ENCODE data around the gene AKAP13.

Gene AKAP13

DNA sequence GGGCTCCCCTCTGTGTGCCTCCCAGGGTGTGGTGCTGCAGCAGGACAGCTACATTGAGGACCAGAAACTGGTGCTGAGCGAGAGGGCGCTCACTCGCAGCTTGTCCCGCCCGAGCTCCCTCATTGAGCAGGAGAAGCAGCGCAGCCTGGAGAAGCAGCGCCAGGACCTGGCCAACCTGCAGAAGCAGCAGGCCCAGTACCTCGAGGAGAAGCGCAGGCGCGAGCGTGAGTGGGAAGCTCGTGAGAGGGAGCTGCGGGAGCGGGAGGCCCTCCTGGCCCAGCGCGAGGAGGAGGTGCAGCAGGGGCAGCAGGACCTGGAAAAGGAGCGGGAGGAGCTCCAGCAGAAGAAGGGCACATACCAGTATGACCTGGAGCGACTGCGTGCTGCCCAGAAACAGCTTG is 360.6 kb downstream of the AKAP13 start:
- Histone ChIP-seq H4K91ac (ENCODE audit: low read depth, low read length, poor library complexity) (no peak overlapping the region), H2BK120ac (ENCODE audit: low read depth, low read length) (no peak overlapping the region), H3K4me3 (ENCODE audit: low read length in 2 of 2) (no peak overlapping the region), H2BK15ac (ENCODE audit: low read length) (no peak overlapping the region), H3K27me3 (ENCODE audit: control insufficient read depth in 3 of 3, insufficient read depth in 3 of 3, low read depth in 1 of 3, low read length in 3 of 3) (no peaks in the 10 kb centered on the region), H3K14ac (ENCODE audit: low read length) (no peak overlapping the region), H2AFZ (ENCODE audit: low read length) (no peak overlapping the region), H2BK5ac (ENCODE audit: low read length) (no peak overlapping the region), H3K23ac (ENCODE audit: low read depth, low read length, poor library complexity) (peak overlapping the region; percentile 70), H3K4me2 (ENCODE audit: insufficient read depth, low read length, poor library complexity, severe bottlenecking) (no peak overlapping the region), H3K79me1 (ENCODE audit: low read depth, low read length) (no peaks in the 10 kb centered on the region), H3K4me1 (ENCODE audit: control insufficient read depth in 2 of 2, insufficient read depth in 1 of 2, low read depth in 1 of 2, low read length in 2 of 2) (peaks cover 9 to 13% of the 10 kb centered on the region in 2 donors), H4K8ac (ENCODE audit: low read depth, low read length) (no peak overlapping the region), H3K18ac (ENCODE audit: low read length) (peak overlapping the region; percentile 59), H3K9ac (ENCODE audit: low read depth, low read length, poor library complexity) (no peak overlapping the region), H3K27ac (replicated peaks; ENCODE audit: low read length) (peak overlapping the region; percentile 33), H2BK12ac (ENCODE audit: low read length) (no peak overlapping the region), H2AK5ac (ENCODE audit: low read depth, low read length) (no peak overlapping the region), H3K36me3 (replicated peaks in 1 of 2; ENCODE audit: control insufficient read depth in 2 of 2, insufficient read depth in 2 of 2, low read length in 2 of 2) (peaks cover 27 to 93% of the 10 kb centered on the region in 2 donors), H3K4ac (ENCODE audit: low read length) (no peak overlapping the region), H3K9me3 (replicated peaks in 1 of 2; ENCODE audit: control insufficient read depth in 2 of 2, insufficient read depth in 1 of 2, low read depth in 1 of 2, low read length in 2 of 2) (no peaks in the 10 kb centered on the region)
- no peak for DNase-seq (ENCODE audit: low spot score)
- WGBS, 2 donors (ENCODE audit: extremely low coverage in 2 of 2, insufficient read length in 2 of 2, insufficient replicate concordance in 1 of 2) = no CpG with 5 or more reads among the region's 20 CpGs

DNA sequence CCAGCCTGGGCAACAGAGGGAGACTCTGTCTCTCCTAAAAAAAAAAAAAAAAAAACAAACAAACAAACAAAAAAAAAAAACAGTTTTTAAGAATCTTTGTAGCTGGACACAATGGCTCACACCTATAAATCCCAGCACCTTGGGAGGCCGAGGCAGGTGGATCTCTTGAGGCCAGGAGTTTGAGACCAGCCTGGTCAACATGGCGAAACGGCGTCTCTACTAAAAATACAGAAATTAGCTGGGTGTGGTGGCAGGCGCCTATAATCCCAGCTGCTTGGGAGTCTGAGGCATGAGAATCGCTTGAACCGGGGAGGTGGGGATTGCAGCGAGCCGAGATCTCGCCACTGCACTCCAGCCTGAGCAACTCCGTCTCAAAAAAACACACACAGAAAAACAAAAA is 361.3 kb downstream of the AKAP13 start:
- Histone ChIP-seq H3K23ac (ENCODE audit: low read depth, low read length, poor library complexity) (no peak overlapping the region), H3K4me3 (ENCODE audit: low read length in 2 of 2) (no peak overlapping the region), H3K27ac (replicated peaks; ENCODE audit: low read length) (no peak overlapping the region), H2BK5ac (ENCODE audit: low read length) (no peak overlapping the region), H3K36me3 (replicated peaks in 1 of 2; ENCODE audit: control insufficient read depth in 2 of 2, insufficient read depth in 2 of 2, low read length in 2 of 2) (peaks cover 23 to 93% of the 10 kb centered on the region in 2 donors), H3K18ac (ENCODE audit: low read length) (no peak overlapping the region), H3K14ac (ENCODE audit: low read length) (no peak overlapping the region), H2BK15ac (ENCODE audit: low read length) (no peak overlapping the region), H4K91ac (ENCODE audit: low read depth, low read length, poor library complexity) (no peak overlapping the region), H3K4ac (ENCODE audit: low read length) (no peak overlapping the region), H2BK120ac (ENCODE audit: low read depth, low read length) (no peak overlapping the region), H2BK12ac (ENCODE audit: low read length) (no peak overlapping the region), H3K9me3 (replicated peaks in 1 of 2; ENCODE audit: control insufficient read depth in 2 of 2, insufficient read depth in 1 of 2, low read depth in 1 of 2, low read length in 2 of 2) (no peaks in the 10 kb centered on the region), H2AFZ (ENCODE audit: low read length) (no peak overlapping the region), H3K27me3 (ENCODE audit: control insufficient read depth in 3 of 3, insufficient read depth in 3 of 3, low read depth in 1 of 3, low read length in 3 of 3) (no peaks in the 10 kb centered on the region), H3K9ac (ENCODE audit: low read depth, low read length, poor library complexity) (no peak overlapping the region), H4K8ac (ENCODE audit: low read depth, low read length) (no peak overlapping the region), H3K4me1 (ENCODE audit: control insufficient read depth in 2 of 2, insufficient read depth in 1 of 2, low read depth in 1 of 2, low read length in 2 of 2) (peaks cover 13 to 16% of the 10 kb centered on the region in 2 donors), H3K4me2 (ENCODE audit: insufficient read depth, low read length, poor library complexity, severe bottlenecking) (no peak overlapping the region), H3K79me1 (ENCODE audit: low read depth, low read length) (no peaks in the 10 kb centered on the region), H2AK5ac (ENCODE audit: low read depth, low read length) (no peak overlapping the region)
- DNase-seq (ENCODE audit: low spot score) = no peak
- no CpG with 5 or more reads among the region's 11 CpGs for WGBS, 2 donors (ENCODE audit: extremely low coverage in 2 of 2, insufficient read length in 2 of 2, insufficient replicate concordance in 1 of 2)

DNA sequence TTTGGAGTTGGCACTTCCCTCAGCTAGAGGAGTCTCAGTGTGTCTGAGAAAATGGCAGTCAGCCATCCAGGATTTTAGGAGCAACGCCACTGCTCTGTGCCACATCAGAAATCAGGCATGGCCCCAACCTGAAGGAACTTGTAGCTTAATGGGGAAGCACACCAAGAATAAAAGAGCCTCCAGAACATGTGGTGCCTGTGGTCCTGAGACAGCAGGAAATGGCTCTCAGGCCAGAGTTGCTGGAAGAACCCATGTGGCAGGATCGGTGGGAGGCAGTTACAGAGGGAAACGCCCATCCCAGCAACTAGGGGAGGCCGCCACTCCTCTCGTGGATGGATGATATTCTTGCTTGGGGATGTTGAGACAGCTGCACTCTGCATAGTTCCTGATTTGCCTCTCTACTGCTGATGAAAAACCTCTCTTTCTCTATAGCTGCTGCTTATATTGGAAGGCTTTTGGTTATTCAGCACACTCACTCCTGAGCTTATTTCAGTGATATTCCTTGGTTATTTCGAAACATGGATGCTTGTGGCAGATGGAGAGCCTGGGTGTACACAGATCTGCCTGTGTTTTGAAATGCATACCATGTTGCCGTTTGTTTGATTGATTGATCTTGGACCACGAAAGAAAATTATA is 361.9 kb downstream of the AKAP13 start:
- Histone ChIP-seq H3K9ac (ENCODE audit: low read depth, low read length, poor library complexity) (no peak overlapping the region), H3K4me2 (ENCODE audit: insufficient read depth, low read length, poor library complexity, severe bottlenecking) (no peak overlapping the region), H3K14ac (ENCODE audit: low read length) (no peak overlapping the region), H3K79me1 (ENCODE audit: low read depth, low read length) (no peaks in the 10 kb centered on the region), H3K18ac (ENCODE audit: low read length) (no peak overlapping the region), H3K9me3 (replicated peaks in 1 of 2; ENCODE audit: control insufficient read depth in 2 of 2, insufficient read depth in 1 of 2, low read depth in 1 of 2, low read length in 2 of 2) (no peaks in the 10 kb centered on the region), H2BK5ac (ENCODE audit: low read length) (no peak overlapping the region), H3K4me1 (ENCODE audit: control insufficient read depth in 2 of 2, insufficient read depth in 1 of 2, low read depth in 1 of 2, low read length in 2 of 2) (peaks cover 13 to 18% of the 10 kb centered on the region in 2 donors), H2BK15ac (ENCODE audit: low read length) (no peak overlapping the region), H3K27me3 (ENCODE audit: control insufficient read depth in 3 of 3, insufficient read depth in 3 of 3, low read depth in 1 of 3, low read length in 3 of 3) (no peaks in the 10 kb centered on the region), H3K4ac (ENCODE audit: low read length) (no peak overlapping the region), H2AFZ (ENCODE audit: low read length) (no peak overlapping the region), H3K36me3 (replicated peaks in 1 of 2; ENCODE audit: control insufficient read depth in 2 of 2, insufficient read depth in 2 of 2, low read length in 2 of 2) (peaks cover 28 to 93% of the 10 kb centered on the region in 2 donors), H2BK120ac (ENCODE audit: low read depth, low read length) (no peak overlapping the region), H4K8ac (ENCODE audit: low read depth, low read length) (no peak overlapping the region), H2AK5ac (ENCODE audit: low read depth, low read length) (no peak overlapping the region), H3K4me3 (ENCODE audit: low read length in 2 of 2) (no peak overlapping the region), H3K23ac (ENCODE audit: low read depth, low read length, poor library complexity) (no peak overlapping the region), H2BK12ac (ENCODE audit: low read length) (no peak overlapping the region), H4K91ac (ENCODE audit: low read depth, low read length, poor library complexity) (no peak overlapping the region), H3K27ac (replicated peaks; ENCODE audit: low read length) (no peak overlapping the region)
- no CpG with 5 or more reads among the region's 8 CpGs for WGBS, 2 donors (ENCODE audit: extremely low coverage in 2 of 2, insufficient read length in 2 of 2, insufficient replicate concordance in 1 of 2)
- no peak for DNase-seq (ENCODE audit: low spot score)

DNA sequence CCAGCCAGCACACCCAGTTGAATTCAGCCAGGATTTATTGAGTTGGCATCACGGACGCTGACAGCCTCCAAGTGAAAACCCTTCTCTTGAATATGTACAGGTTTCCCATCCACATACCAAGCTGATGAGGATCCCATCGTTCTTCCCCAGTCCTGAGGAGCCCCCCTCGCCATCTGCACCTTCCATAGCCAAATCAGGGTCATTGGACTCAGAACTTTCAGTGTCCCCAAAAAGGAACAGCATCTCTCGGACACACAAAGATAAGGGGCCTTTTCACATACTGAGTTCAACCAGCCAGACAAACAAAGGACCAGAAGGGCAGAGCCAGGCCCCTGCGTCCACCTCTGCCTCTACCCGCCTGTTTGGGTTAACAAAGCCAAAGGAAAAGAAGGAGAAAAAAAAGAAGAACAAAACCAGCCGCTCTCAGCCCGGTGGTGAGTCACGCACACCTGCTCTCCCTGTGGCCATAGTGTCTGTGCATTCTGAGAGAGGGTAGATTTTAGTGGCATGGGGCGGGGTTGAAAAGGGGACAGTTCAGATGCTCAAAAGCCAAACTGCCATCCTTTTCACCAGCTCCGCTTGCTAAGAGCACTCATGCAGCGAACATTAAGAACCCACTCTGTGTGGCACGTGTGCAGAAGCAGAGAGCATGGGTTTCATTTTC is 363.1 kb downstream of the AKAP13 start:
- WGBS, 2 donors (ENCODE audit: extremely low coverage in 2 of 2, insufficient read length in 2 of 2, insufficient replicate concordance in 1 of 2) = no CpG with 5 or more reads among the region's 14 CpGs
- Histone ChIP-seq H2BK15ac (ENCODE audit: low read length) (no peak overlapping the region), H3K14ac (ENCODE audit: low read length) (no peak overlapping the region), H3K4me1 (ENCODE audit: control insufficient read depth in 2 of 2, insufficient read depth in 1 of 2, low read depth in 1 of 2, low read length in 2 of 2) (peaks cover 13 to 18% of the 10 kb centered on the region in 2 donors), H2BK12ac (ENCODE audit: low read length) (no peak overlapping the region), H3K27me3 (ENCODE audit: control insufficient read depth in 3 of 3, insufficient read depth in 3 of 3, low read depth in 1 of 3, low read length in 3 of 3) (no peaks in the 10 kb centered on the region), H3K4ac (ENCODE audit: low read length) (no peak overlapping the region), H4K8ac (ENCODE audit: low read depth, low read length) (no peak overlapping the region), H3K9ac (ENCODE audit: low read depth, low read length, poor library complexity) (no peak overlapping the region), H3K23ac (ENCODE audit: low read depth, low read length, poor library complexity) (no peak overlapping the region), H3K4me2 (ENCODE audit: insufficient read depth, low read length, poor library complexity, severe bottlenecking) (no peak overlapping the region), H2BK5ac (ENCODE audit: low read length) (no peak overlapping the region), H3K18ac (ENCODE audit: low read length) (no peak overlapping the region), H3K79me1 (ENCODE audit: low read depth, low read length) (no peaks in the 10 kb centered on the region), H3K36me3 (replicated peaks in 1 of 2; ENCODE audit: control insufficient read depth in 2 of 2, insufficient read depth in 2 of 2, low read length in 2 of 2) (peaks cover 30 to 98% of the 10 kb centered on the region in 2 donors), H2AK5ac (ENCODE audit: low read depth, low read length) (no peak overlapping the region), H2AFZ (ENCODE audit: low read length) (no peak overlapping the region), H3K4me3 (ENCODE audit: low read length in 2 of 2) (no peak overlapping the region), H4K91ac (ENCODE audit: low read depth, low read length, poor library complexity) (no peak overlapping the region), H3K27ac (replicated peaks; ENCODE audit: low read length) (peak overlapping the region; percentile 10), H2BK120ac (ENCODE audit: low read depth, low read length) (no peak overlapping the region), H3K9me3 (replicated peaks in 1 of 2; ENCODE audit: control insufficient read depth in 2 of 2, insufficient read depth in 1 of 2, low read depth in 1 of 2, low read length in 2 of 2) (no peaks in the 10 kb centered on the region)
- DNase-seq (ENCODE audit: low spot score) = no peak

All from neuronal stem cell (in vitro differentiated cells).